Gastroesophageal sphincter (tissue), 4 donors: ENCODE data around the gene PROSER2. TPM values are rescaled to one million over a fixed set of nuclear protein-coding genes. Genes with fewer than 3 reads are reported as not detected.

ENCODE experiments used
- ATAC-seq: fragments of 150-250 bp; one replicate; pipeline ENCODE4 v1.9.1; 2016; ENCODE audit warnings: mild to moderate bottlenecking, moderate library complexity
- H3K27ac ChIP-seq, 4 donors: fragments of 200-600 bp; sonication (generic) in 3 of 4; 1 replicate in 3 of 4; 2 replicates in 1 of 4; pipeline ENCODE4 v1.5.1; 2016 to 2019
- H3K27me3 ChIP-seq: fragments of 200-600 bp; sonication (generic); one replicate; pipeline ENCODE4 v1.5.1; 2019
- H3K36me3 ChIP-seq, 2 donors: fragments of 200-600 bp; sonication (generic); one replicate each; pipeline ENCODE4 v1.5.1; 2019; ENCODE audit warnings: control low read depth in 1 of 2
- H3K4me1 ChIP-seq, 3 donors: fragments of 200-600 bp; sonication (generic); 1 replicate in 2 of 3; 2 replicates in 1 of 3; pipeline ENCODE4 v1.5.1; 2016 to 2019; ENCODE audit warnings: control low read depth in 2 of 3
- H3K4me3 ChIP-seq, 2 donors: fragments of 200-600 bp; sonication (generic); one replicate each; pipeline ENCODE4 v1.5.1; 2019; ENCODE audit warnings: mild to moderate bottlenecking in 1 of 2, moderate library complexity in 1 of 2
- H3K9me3 ChIP-seq, 3 donors: fragments of 200-600 bp; sonication (generic); one replicate each; pipeline ENCODE4 v1.5.1; 2017 to 2019; ENCODE audit warnings: control low read depth in 2 of 3
- CTCF ChIP-seq, 4 experiments: fragments of 200-600 bp in 2 of 4; fragments of 450-650 bp in 2 of 4; sonication (generic) in 1 of 4; IDR thresholded peaks; one replicate each; pipeline ENCODE4 v1.5.1; 2017 to 2019; ENCODE audit warnings: antibody characterized with exemption in 4 of 4, mild to moderate bottlenecking in 2 of 4, moderate library complexity in 2 of 4
- EP300 ChIP-seq: sonication (generic); formaldehyde crosslinking; IDR thresholded peaks from one replicate; pipeline ENCODE4 v1.6.1; 2017; ENCODE audit warnings: antibody characterized with exemption, mild to moderate bottlenecking
- POLR2A ChIP-seq, 2 donors: fragments of 450-650 bp; IDR thresholded peaks; one replicate each; pipeline ENCODE4 v1.6.1; 2017; ENCODE audit warnings: antibody characterized with exemption in 2 of 2, mild to moderate bottlenecking in 2 of 2, moderate library complexity in 1 of 2
- POLR2AphosphoS5 ChIP-seq: sonication (generic); formaldehyde crosslinking; IDR thresholded peaks from one replicate; pipeline ENCODE4 v1.6.1; 2017; ENCODE audit warnings: antibody characterized with exemption
- WGBS, 2 donors: methylation state at CpG; one replicate each; pipeline ENCODE4 v1.1.5; 2018; ENCODE audit warnings: low coverage in 1 of 2; 5-methylcytosine and 5-hydroxymethylcytosine counted together
- total RNA-seq, 4 donors: library from RNA; depleted of rRNA; stranded (reverse); fragments of >200 nt; gene quantifications; one replicate each; pipeline ENCODE4 v1.1.0, GENCODE V29; 2016

PROSER2 gene
- total RNA-seq, 4 donors from 2014 or later: 0.62 to 10.3 (median 1.8) TPM

DNA sequence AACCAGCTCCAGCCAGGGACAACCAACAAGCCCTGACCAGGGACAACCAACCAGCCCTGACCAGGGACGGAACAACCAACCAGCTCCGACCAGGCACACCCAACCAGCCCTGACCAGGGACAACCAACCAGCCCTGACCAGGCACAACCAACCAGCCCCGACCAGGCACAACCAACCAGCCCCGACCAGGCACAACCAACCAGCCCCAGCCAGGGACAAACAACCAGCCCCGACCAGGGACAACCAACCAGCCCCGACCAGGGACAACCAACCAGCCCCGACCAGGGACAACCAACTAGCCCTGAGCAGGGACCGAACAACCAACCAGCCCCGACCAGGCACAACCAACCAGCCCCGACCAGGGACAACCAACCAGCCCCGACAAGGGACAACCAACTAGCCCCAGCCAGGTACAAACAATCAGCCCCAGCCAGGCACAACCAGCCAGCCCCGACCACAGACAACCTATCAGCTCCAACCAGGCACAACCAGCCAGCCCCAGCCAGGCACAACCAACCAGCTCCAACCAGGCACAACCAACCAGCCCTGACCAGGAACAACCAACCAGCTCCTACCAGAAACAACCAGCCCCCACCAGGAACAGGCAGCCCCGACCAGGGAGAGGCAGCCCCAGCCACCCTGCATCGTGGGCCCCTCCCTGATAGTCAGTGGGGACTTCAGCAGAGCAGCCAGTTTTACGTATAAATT lies 56.4 kb downstream of the PROSER2 start:
- no peak overlapping the region for H3K27ac ChIP-seq
- no peak for TF ChIP-seq POLR2A (IDR thresholded peaks at IDR 0.05)
- no peak for TF ChIP-seq CTCF (IDR thresholded peaks at IDR 0.05)
- no peak for TF ChIP-seq EP300
- TF ChIP-seq POLR2AphosphoS5: no peak
- no peaks in the 10 kb centered on the region for H3K9me3 ChIP-seq
- 40 to 64% methylated on average over 2 to 3 of the region's 15 CpGs for WGBS, 2 donors
- ATAC-seq: no peak
- H3K36me3 ChIP-seq: no peaks in the 10 kb centered on the region
- H3K27me3 ChIP-seq: no peaks in the 10 kb centered on the region
- H3K4me1 ChIP-seq: peaks cover 0 to 18% (median 15%) of the 10 kb centered on the region in 3 donors
- no peak overlapping the region for H3K4me3 ChIP-seq

DNA sequence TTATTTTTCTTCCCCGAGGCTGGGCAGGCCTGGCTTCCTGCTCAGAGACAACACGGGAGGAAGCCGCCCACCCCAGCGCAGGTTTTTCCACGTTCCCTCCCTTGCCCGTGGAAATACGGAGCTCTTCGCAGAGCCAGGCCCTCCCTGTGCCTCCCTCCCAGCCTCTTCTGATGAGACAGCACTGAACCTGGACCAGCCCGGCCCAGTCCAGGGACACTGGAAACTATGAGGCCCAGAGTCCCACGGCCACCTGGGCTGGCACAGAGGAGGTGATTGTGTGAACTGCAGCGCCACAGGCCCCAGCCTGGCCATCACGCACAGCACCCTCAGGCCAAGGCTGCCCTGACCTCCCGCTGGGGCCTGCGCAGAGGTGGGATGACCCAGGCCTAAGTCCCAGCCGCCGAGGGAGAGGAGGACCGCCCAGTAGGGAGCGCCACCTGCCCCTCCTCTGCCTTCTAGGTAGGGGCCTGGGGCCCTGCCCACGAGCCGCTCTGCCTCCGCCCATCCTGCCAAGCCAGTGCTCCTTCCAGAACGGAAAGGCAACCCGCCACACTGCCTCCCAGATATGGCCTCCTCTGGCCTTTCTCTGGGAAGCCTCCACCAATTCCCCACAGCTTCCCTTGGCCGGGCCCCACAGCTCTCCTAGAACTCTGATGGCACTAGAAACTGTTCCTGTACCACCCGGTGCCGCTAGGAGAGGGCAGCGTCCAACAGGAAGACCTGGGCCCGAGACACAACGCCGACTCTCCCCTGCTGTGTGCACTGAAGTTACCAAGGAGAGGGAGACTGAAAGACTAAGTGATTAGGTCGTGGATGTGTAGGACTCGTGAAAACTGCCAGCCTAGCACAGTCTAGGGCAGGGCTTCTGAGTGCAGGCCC lies 57.2 kb downstream of the PROSER2 start:
- H3K27me3 ChIP-seq: no peaks in the 10 kb centered on the region
- peaks cover 0 to 9% (median 7%) of the 10 kb centered on the region in 3 donors for H3K4me1 ChIP-seq
- no peak for ATAC-seq
- no peaks in the 10 kb centered on the region for H3K36me3 ChIP-seq
- no peak for TF ChIP-seq EP300
- no peak for TF ChIP-seq POLR2AphosphoS5
- TF ChIP-seq POLR2A (IDR thresholded peaks at IDR 0.05): no peak
- H3K4me3 ChIP-seq: no peak overlapping the region
- H3K9me3 ChIP-seq: no peaks in the 10 kb centered on the region
- 20 to 97% methylated on average over 1 to 5 of the region's 32 CpGs for WGBS, 2 donors
- H3K27ac ChIP-seq: no peak overlapping the region

DNA sequence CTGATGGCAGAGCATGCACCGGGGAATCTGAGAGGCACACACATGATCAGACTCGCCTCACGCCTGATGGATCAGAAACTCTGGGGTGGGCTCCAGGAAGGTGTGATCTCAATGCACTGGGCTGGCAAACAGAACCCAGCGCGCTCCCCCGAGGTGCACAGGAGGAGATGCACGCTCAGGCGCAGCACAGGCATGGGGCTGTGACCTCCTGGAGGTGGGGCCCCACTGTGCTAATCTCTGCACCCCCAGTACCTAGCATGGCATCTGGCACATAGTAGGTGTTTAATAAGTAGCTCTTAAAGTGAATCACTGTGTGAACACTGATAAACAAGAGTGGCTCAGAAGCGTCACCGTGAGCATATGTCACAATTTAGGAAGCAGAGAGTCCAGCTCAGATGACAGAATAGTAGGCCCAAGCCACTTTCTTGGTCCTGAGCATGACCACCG lies 57.9 kb downstream of the PROSER2 start:
- TF ChIP-seq EP300 (no peak), CTCF (IDR thresholded peaks at IDR 0.05) (no peak), POLR2AphosphoS5 (no peak), POLR2A (IDR thresholded peaks at IDR 0.05) (no peak)

GRCh38 chr10:11881477-11882417 lies 58.6 kb downstream of the PROSER2 start:
- Histone ChIP-seq H3K27me3 (no peaks in the 10 kb centered on the region), H3K36me3 (no peaks in the 10 kb centered on the region), H3K9me3 (no peaks in the 10 kb centered on the region), H3K27ac (no peak overlapping the region), H3K4me1 (no peaks in the 10 kb centered on the region), H3K4me3 (no peak overlapping the region)
- ATAC-seq: no peak
- TF ChIP-seq CTCF (IDR thresholded peaks at IDR 0.05): no peak
- TF ChIP-seq POLR2A (IDR thresholded peaks at IDR 0.05): no peak
- TF ChIP-seq POLR2AphosphoS5: no peak
- TF ChIP-seq EP300: no peak
- WGBS, 2 donors: 88 to 100% methylated on average over 2 to 7 of the region's 21 CpGs

More for the DNA sequence above, 57.9 kb downstream of the PROSER2 start:
- H3K36me3 ChIP-seq: no peaks in the 10 kb centered on the region
- H3K9me3 ChIP-seq: no peaks in the 10 kb centered on the region
- H3K27ac ChIP-seq: no peak overlapping the region
- 100% methylated on average over 2 of the region's 11 CpGs; no CpG with 5 or more reads in 1 of the 2 donors for WGBS, 2 donors
- peaks cover 0 to 3% (median 0%) of the 10 kb centered on the region in 3 donors for H3K4me1 ChIP-seq
- no peak overlapping the region for H3K4me3 ChIP-seq
- H3K27me3 ChIP-seq: no peaks in the 10 kb centered on the region
- no peak for ATAC-seq
